Spleen (tissue), 11 donors: ENCODE data around the gene TBL3. TPM values are rescaled to one million over a fixed set of nuclear protein-coding genes. Genes with fewer than 3 reads are reported as not detected.

Experiments used
- DNase-seq: peaks from one replicate; pipeline ENCODE4 v3.0.0-alpha.2; 2020
- H3K27ac ChIP-seq, 8 donors: fragments of 200-600 bp; sonication (generic) in 7 of 8; 1 replicate in 4 of 8; 2 replicates in 4 of 8; pipeline versions ENCODE4 v1.5.0 to v1.8.0; 2016 to 2021; ENCODE audit warnings: inconsistent platforms in 4 of 8, mild to moderate bottlenecking in 4 of 8, moderate library complexity in 1 of 8
- H3K27me3 ChIP-seq, 7 donors: fragments of 200-600 bp; sonication (generic) in 6 of 7; replicated peaks in 1 of 7; 1 replicate in 4 of 7; 2 replicates in 3 of 7; pipeline versions ENCODE4 v1.5.0 to v1.8.0; 2016 to 2021; ENCODE audit warnings: inconsistent platforms in 3 of 7, mild to moderate bottlenecking in 1 of 7
- H3K36me3 ChIP-seq, 6 donors: fragments of 200-600 bp; sonication (generic) in 5 of 6; 1 replicate in 4 of 6; 2 replicates in 2 of 6; pipeline versions ENCODE4 v1.5.0 to v1.8.0; 2016 to 2021; ENCODE audit warnings: inconsistent platforms in 2 of 6
- H3K4me1 ChIP-seq, 6 donors: fragments of 200-600 bp; sonication (generic) in 5 of 6; 1 replicate in 3 of 6; 2 replicates in 3 of 6; pipeline versions ENCODE4 v1.5.0 to v1.8.0; 2016 to 2021; ENCODE audit warnings: inconsistent platforms in 3 of 6
- H3K4me3 ChIP-seq, 8 donors: fragments of 200-600 bp; sonication (generic) in 7 of 8; 1 replicate in 4 of 8; 2 replicates in 4 of 8; pipeline versions ENCODE4 v1.5.0 to v1.8.0; 2016 to 2021; ENCODE audit warnings: inconsistent platforms in 4 of 8, mild to moderate bottlenecking in 4 of 8, moderate library complexity in 2 of 8
- H3K9me3 ChIP-seq, 8 donors: fragments of 200-600 bp; sonication (generic) in 7 of 8; 1 replicate in 4 of 8; 2 replicates in 4 of 8; pipeline versions ENCODE4 v1.5.0 to v1.8.0; 2016 to 2021; ENCODE audit warnings: inconsistent platforms in 4 of 8
- POLR2A ChIP-seq, 3 donors: fragments of 450-650 bp; IDR thresholded peaks; one replicate each; pipeline ENCODE4 v1.5.1; 2017; ENCODE audit warnings: antibody characterized with exemption in 3 of 3, mild to moderate bottlenecking in 1 of 3
- POLR2AphosphoS5 ChIP-seq, 3 donors: sonication (generic); formaldehyde crosslinking; IDR thresholded peaks; one replicate each; pipeline ENCODE4 v1.5.1; 2017; ENCODE audit warnings: antibody characterized with exemption in 3 of 3
- WGBS, 5 donors: extraction: QIAGEN DNeasy Blood & Tissue Kit in 3 of 5; methylation state at CpG; one replicate each; pipeline versions ENCODE4 v1.1.5 to v1.1.7; 2013 to 2018; 5-methylcytosine and 5-hydroxymethylcytosine counted together
- intact Hi-C: fragments of 100-400 bp; cut with DNase I; formaldehyde crosslinking; loops from one replicate; pipeline ENCODE4 v1.15.0; 2023; ENCODE audit warnings: low total_unique reads
- polyA plus RNA-seq, 3 donors: library from polyadenylated mRNA; stranded (reverse); fragments of 200-250 nt; gene quantifications; one replicate each; pipeline ENCODE4 v1.2.1, GENCODE V29; 2013
- total RNA-seq, 7 donors: library from RNA; depleted of rRNA in 3 of 7; stranded (reverse); fragments of >200 nt in 3 of 7; fragmentation: NEBNext Ultra II Directional in 4 of 7; extraction: Animal tissue kit (Norgen Biotek cat#: 25700) in 4 of 7; gene quantifications; one replicate each; pipeline versions ENCODE4 v1.1.0 to v1.2.1, GENCODE V29; 2016 to 2021
- TF ChIP-seq, protein P1 (sequence below), 11 experiments: fragments of 200-600 bp in 7 of 11; fragments of 450-650 bp in 4 of 11; sonication (generic) in 4 of 11; IDR thresholded peaks in 8 of 11; conservative IDR thresholded peaks in 3 of 11; 1 replicate in 7 of 11; 2 replicates in 4 of 11; pipeline versions ENCODE4 v1.4.0 to v1.8.0; 2016 to 2021; ENCODE audit warnings: antibody characterized with exemption in 11 of 11, inconsistent platforms in 4 of 11, mild to moderate bottlenecking in 1 of 11
- donor health status: healthy with polysubstance abuse.
- donor health status: DM: no; HTN: no; CAD: no; lungs with moderate emphysema.
- donor health status: DM: no; HTN: no; CAD: no.
- donor health status: Bipolar disorder and iron deficiency.
- donor health status: healthy.
- donor health status: DM: no; HTN: no; CAD: no.
- donor health status: DM: yes; HTN: yes; CAD: no.

Gene TBL3
- total and polyA plus RNA-seq, 10 donors = 20.6 to 54.2 (median 29.3) TPM

DNA sequence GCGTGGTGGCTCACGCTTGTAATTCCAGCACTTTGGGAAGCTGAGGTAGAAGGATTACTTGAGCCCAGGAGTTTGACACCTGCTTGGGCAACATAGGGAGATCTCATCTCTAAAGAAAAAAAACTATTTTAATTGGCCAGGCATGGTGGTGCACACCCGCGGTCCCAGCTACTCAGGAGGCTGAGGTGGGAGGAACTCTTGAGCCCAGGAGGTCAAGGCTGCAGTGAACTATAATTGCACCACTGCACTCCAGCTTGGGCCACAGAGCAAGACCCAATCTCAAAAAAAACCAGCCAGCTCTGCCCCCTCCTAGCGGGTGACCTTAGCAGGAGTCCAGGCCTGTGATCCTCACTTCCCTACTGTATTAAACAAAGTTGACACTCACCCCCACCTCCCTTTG lies 47.8 kb upstream of the TBL3 start:
- intact Hi-C loops = no loop called here
- H3K27ac ChIP-seq = no peak overlapping the region
- H3K4me1 ChIP-seq = peaks cover 0 to 21% (median 13%) of the 10 kb centered on the region in 6 donors
- DNase-seq = no peak
- H3K4me3 ChIP-seq = no peak overlapping the region
- H3K36me3 ChIP-seq = no peaks in the 10 kb centered on the region
- WGBS, 5 donors = 50 to 82% (median 74%) methylated on average over 5 of the region's 5 CpGs
- TF ChIP-seq POLR2AphosphoS5 (IDR thresholded peaks at IDR 0.05) = no peak
- TF ChIP-seq, protein P1, sequence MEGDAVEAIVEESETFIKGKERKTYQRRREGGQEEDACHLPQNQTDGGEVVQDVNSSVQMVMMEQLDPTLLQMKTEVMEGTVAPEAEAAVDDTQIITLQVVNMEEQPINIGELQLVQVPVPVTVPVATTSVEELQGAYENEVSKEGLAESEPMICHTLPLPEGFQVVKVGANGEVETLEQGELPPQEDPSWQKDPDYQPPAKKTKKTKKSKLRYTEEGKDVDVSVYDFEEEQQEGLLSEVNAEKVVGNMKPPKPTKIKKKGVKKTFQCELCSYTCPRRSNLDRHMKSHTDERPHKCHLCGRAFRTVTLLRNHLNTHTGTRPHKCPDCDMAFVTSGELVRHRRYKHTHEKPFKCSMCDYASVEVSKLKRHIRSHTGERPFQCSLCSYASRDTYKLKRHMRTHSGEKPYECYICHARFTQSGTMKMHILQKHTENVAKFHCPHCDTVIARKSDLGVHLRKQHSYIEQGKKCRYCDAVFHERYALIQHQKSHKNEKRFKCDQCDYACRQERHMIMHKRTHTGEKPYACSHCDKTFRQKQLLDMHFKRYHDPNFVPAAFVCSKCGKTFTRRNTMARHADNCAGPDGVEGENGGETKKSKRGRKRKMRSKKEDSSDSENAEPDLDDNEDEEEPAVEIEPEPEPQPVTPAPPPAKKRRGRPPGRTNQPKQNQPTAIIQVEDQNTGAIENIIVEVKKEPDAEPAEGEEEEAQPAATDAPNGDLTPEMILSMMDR (IDR thresholded peaks at IDR 0.05 in 8 of 11, conservative IDR thresholded peaks at IDR 0.05 in 3 of 11) = no peak
- TF ChIP-seq POLR2A (IDR thresholded peaks at IDR 0.05) = no peak
- H3K9me3 ChIP-seq = no peaks in the 10 kb centered on the region
- peaks cover 0 to 66% (median 43%) of the 10 kb centered on the region in 7 donors for H3K27me3 ChIP-seq

DNA sequence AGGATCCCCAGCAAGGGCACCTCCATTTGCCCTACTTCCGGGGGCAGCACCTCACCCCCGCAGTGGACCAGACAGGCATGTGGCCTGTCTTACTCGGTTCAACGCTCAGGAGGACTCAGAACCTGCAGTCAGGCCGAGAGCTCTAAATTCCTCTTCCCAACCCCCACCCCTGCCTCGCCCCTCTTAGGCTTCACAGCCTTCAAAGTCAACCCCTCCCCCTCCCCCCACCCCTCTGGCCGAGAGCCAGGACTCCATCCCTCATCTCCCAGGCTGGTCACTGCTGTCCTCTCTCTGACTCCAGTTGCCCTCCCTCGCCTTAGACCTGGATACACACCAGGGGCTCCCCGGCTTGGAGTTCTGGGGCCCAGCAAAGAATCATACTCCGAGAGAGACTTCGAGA lies 45.6 kb upstream of the TBL3 start:
- no peak overlapping the region for H3K4me3 ChIP-seq
- no peak overlapping the region for H3K27ac ChIP-seq
- intact Hi-C loops = loop anchor here (5.0 kb wide), 1 partner anchor 64 kb away; no protein-coding TSS in a partner anchor
- 61 to 79% (median 67%) methylated on average over 10 to 11 of the region's 11 CpGs for WGBS, 5 donors
- H3K9me3 ChIP-seq = no peaks in the 10 kb centered on the region
- peaks cover 0 to 34% (median 22%) of the 10 kb centered on the region in 6 donors for H3K4me1 ChIP-seq
- H3K36me3 ChIP-seq = no peaks in the 10 kb centered on the region
- H3K27me3 ChIP-seq = peaks cover 0 to 50% (median 24%) of the 10 kb centered on the region in 7 donors
- DNase-seq = no peak
- no peak for TF ChIP-seq POLR2AphosphoS5 (IDR thresholded peaks at IDR 0.05)
- TF ChIP-seq POLR2A (IDR thresholded peaks at IDR 0.05) = no peak
- TF ChIP-seq, protein P1 (IDR thresholded peaks at IDR 0.05 in 8 of 11, conservative IDR thresholded peaks at IDR 0.05 in 3 of 11) = no peak

DNA sequence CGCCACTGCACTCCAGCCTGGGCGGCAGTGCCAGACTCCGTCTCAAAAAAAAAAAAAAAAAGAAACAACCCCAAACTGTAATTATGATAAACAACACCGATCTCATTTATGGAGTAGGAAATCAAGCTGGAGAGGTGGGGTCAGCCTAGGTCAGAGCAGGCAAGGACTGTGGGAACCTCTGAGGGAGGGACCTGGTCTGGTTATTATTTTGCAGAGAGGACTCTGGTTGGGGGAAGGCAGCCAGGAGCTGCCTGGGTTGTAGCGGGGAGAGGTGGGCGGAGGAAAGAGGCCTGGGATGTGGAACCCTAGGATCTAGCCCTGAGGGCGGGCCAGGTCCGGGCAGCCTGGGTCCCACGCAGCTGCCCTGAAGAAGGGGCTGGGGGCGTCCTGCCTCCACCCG lies 42.7 kb upstream of the TBL3 start:
- TF ChIP-seq, protein P1 (IDR thresholded peaks at IDR 0.05 in 8 of 11, conservative IDR thresholded peaks at IDR 0.05 in 3 of 11) = no peak
- TF ChIP-seq POLR2AphosphoS5 (IDR thresholded peaks at IDR 0.05) (no peak), POLR2A (IDR thresholded peaks at IDR 0.05) (no peak)
- DNase-seq = no peak
- intact Hi-C loops = loop anchor here (5.0 kb wide), 1 partner anchor 67 kb away; no protein-coding TSS in a partner anchor

DNA sequence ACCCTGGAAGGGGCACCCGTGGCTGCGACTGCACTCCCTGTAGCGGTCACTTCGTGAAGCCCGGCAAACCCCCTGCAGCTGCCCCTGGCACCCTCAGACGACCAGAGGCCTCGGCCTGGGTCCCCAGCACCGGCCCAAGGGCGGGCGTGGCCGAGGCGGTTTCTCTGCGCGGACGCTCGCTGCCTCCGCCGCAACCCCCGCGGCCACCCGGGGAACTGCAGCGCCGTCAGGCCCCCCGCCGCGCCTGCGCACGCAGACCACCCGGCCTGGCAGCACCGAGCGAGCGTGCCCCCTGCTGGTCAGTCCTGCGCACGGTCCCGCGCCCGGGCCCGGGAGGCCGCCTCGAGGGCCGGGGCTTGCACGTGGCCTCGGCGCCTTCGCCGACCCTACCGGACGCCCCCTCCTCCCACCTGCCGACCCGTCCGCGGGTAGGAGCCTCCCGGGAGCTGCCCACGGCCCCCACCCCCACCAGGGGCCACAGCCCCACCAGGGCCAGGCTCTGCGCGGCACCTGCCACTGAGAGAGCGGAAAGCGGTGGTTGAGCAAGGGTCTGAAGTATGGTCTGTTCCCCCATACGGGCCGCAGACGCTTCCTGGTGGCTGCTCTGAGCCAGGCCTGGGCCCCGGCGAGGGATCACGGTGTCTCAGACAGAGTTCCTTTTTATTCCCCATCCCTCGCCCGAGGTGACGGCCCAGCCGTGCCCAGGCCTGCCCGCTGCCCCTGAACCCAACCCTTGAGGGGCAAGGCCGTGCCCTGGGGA lies 42.1 kb upstream of the TBL3 start:
- Histone ChIP-seq H3K27ac (peak overlapping the region; percentile 69 to 93 (median 83)), H3K4me1 (peaks cover 0 to 34% (median 20%) of the 10 kb centered on the region in 6 donors), H3K36me3 (no peaks in the 10 kb centered on the region), H3K9me3 (no peaks in the 10 kb centered on the region), H3K4me3 (peak overlapping the region; percentile 30 to 79 (median 50)), H3K27me3 (peaks cover 0 to 33% (median 0%) of the 10 kb centered on the region in 7 donors)
- intact Hi-C loops = loop anchor here (5.0 kb wide), 1 partner anchor 67 kb away; no protein-coding TSS in a partner anchor
- peak; percentile 99 for DNase-seq
- 7 to 33% (median 7%) methylated on average over 17 to 70 of the region's 70 CpGs for WGBS, 5 donors
- TF ChIP-seq POLR2A (IDR thresholded peaks at IDR 0.05) (no peak), POLR2AphosphoS5 (IDR thresholded peaks at IDR 0.05) (peak; percentile 51 to 80 (median 77))
- TF ChIP-seq, protein P1 (IDR thresholded peaks at IDR 0.05 in 8 of 11, conservative IDR thresholded peaks at IDR 0.05 in 3 of 11) = peak; percentile 78 to 100 (median 100)

More for the DNA sequence above, 42.7 kb upstream of the TBL3 start:
- Histone ChIP-seq H3K27me3 (peaks cover 0 to 40% (median under 1%) of the 10 kb centered on the region in 7 donors), H3K9me3 (no peaks in the 10 kb centered on the region), H3K27ac (peak overlapping the region; percentile 69 to 93 (median 83)), H3K36me3 (no peaks in the 10 kb centered on the region), H3K4me1 (peaks cover 0 to 34% (median 21%) of the 10 kb centered on the region in 6 donors), H3K4me3 (peak overlapping the region; percentile 30 to 79 (median 50))
- WGBS, 5 donors = 5 to 25% (median 16%) methylated on average over 9 to 11 of the region's 11 CpGs
